KOPT-K1 (cell line): ENCODE results near the gene GPHN.
"Not testable (repeated sequence)": the region's sequence is repeated elsewhere in the genome, so short reads cannot be mapped to it uniquely, and the experiment has no call there.

Source experiments
- H3K27ac ChIP-seq: fragments of 200-600 bp; sonication (generic); 2 replicates; pipeline ENCODE4 v1.5.1; 2016; ENCODE audit warnings: antibody characterized with exemption, mild to moderate bottlenecking, low read depth, low read length; ENCODE audit not compliant: poor library complexity, severe bottlenecking
- H3K36me3 ChIP-seq: fragments of 200-600 bp; sonication (generic); 2 replicates; pipeline ENCODE4 v1.5.1; 2017; ENCODE audit warnings: antibody characterized with exemption, mild to moderate bottlenecking, low read length, moderate library complexity; ENCODE audit not compliant: insufficient read depth
- H3K9me3 ChIP-seq: fragments of 200-600 bp; sonication (generic); 2 replicates; pipeline ENCODE4 v1.5.1; 2017; ENCODE audit warnings: antibody characterized with exemption, low read length, mild to moderate bottlenecking; ENCODE audit not compliant: insufficient read depth, poor library complexity, severe bottlenecking

GPHN gene

DNA sequence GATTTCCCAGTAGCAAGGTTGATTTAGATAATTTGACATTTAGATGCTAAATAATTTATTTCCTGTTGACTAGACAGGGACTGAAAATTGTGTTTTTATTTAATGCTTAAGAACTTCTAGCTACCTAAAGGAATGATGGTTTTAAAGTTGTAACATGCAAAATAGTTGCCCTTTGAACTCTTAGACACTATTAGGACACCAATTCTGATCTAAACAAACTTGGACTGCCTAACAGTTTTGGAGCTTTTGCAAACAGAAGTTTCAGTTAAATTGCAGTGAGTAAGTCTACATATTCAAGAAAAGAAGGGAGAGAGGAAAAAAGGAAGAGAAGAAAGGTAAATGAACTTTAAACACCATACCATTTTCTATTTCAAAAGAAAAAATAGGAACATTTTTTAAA, 492.0 kb downstream of the GPHN start:
- Histone ChIP-seq H3K36me3 (no peaks in the 10 kb centered on the region), H3K9me3 (no peaks in the 10 kb centered on the region)

DNA sequence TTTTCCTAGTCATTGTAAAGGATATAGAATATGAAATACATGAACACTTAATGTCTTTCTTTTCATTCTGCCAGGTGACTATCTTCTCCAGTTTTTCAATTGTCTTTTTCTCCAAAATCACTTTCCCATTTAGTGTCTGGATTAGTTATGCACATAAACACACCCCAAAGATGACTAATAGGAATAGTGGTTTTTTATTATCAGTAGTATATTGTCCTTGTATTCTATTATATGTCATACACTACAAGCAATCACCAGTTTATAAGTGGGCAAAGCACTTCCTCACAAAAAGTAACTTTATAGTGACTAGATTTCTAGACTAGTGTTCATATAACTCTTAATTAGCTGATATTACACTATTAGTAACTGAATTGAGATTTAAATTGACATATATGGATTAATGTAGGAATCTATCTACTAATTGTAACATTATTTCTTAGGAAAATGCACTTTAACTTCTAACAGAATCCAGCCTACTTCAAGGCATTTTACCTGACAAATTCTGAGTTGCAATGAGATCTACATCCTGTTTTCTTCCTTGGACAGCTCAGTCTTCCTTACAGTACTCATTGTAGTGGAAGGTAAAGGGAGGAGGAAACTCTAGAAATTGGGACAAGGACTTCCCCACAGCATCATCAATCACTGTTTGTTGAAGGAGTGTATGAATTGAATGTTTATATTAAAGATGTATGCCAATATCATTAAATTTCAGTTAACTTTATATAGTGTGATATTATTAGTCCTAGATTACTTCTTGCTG, 495.2 kb downstream of the GPHN start:
- Histone ChIP-seq H3K27ac (no peak overlapping the region), H3K9me3 (no peaks in the 10 kb centered on the region)

More for the DNA sequence above, 492.0 kb downstream of the GPHN start:
- no peak overlapping the region for H3K27ac ChIP-seq

DNA sequence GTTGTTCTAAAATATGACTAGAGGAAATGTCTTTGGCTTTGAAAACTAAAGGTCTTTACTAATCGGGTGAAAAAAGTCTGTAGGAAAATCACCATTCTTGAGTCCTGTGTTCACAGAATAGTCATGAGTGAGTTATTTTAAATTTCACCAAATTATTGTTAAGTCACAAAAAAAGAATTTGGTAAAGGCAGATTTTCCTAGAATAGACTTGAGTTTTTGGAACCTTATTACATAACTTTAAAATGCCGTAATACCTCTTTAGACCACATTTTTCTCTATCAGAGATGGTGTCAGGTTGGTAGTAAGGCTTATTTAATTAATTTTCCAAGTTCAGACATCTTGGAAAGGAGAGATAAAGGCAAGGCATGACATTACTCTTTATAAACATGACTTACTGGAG, 496.6 kb downstream of the GPHN start:
- H3K36me3 ChIP-seq, result no peaks in the 10 kb centered on the region
- no peak overlapping the region for H3K27ac ChIP-seq
- no peaks in the 10 kb centered on the region for H3K9me3 ChIP-seq

More for the DNA sequence above, 495.2 kb downstream of the GPHN start:
- no peaks in the 10 kb centered on the region for H3K36me3 ChIP-seq

DNA sequence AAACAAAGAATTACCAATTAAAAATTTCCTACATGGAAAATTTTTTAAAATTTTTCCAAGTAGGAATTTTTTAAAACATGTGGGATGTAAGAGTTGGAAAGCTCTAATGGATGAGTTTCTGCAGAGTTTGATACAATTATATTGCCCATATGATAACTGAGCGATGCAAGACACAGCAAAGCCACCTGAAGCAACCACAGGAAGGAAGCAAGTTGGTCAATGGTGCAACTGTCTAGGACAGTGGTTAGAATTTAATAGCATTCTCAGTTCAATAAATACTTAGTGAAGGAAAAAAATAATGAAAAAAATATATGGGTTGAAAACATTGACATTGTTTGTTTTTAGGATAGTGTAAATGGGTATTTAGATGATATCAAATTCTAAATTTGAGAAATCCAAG, 502.7 kb downstream of the GPHN start:
- Histone ChIP-seq H3K27ac (no peak overlapping the region), H3K9me3 (no peaks in the 10 kb centered on the region), H3K36me3 (no peaks in the 10 kb centered on the region)

DNA sequence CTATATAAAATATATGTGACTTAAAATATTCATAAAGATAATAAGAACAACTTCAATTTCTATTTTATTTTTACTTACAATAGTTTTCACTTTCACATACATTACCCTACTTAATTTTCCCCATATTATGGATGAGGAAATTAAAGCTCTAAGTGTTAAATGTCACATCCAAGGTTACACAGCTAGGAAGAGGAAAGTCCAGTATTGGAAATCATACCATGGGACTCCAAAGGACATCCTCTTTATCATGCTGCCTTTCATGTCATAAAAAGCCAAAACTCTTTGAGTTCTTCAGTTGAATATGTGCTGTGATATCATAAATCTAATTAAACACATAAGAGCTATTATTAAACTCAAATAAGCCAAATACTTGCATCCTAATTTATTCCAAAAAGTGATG, 508.9 kb downstream of the GPHN start:
- no peaks in the 10 kb centered on the region for H3K36me3 ChIP-seq
- H3K9me3 ChIP-seq, result no peaks in the 10 kb centered on the region
- no peak overlapping the region for H3K27ac ChIP-seq

- Histone ChIP-seq H3K36me3 (no peaks in the 10 kb centered on the region), H3K9me3 (no peaks in the 10 kb centered on the region), H3K27ac (no peak overlapping the region)
Observed at GRCh38 chr14:67018720-67019119, 510.8 kb downstream of the GPHN start.

DNA sequence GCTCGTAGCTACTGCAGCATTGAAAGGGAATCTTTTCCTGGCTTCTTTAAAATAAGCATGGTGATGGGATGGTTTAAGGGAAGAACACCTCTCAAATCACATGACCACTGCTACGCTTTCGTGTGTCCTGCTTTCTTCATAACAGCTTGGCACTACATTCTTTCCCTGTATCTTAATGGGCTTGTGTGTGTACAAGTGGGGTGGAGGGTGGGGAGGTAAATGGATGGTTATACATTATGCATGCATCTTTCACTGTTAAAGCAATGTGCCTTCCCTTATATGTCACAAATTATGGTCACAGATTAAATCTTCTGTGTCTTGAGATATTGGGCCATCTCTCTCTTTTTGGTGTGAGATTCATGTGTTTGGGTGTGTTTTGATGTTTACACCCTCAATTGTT, 511.8 kb downstream of the GPHN start:
- Histone ChIP-seq H3K9me3 (peaks cover 3% of the 10 kb centered on the region), H3K36me3 (no peaks in the 10 kb centered on the region), H3K27ac (no peak overlapping the region)

GRCh38 chr14:67031920-67032774, 524.2 kb downstream of the GPHN start:
- H3K27ac ChIP-seq, result no peak overlapping the region
- no peaks in the 10 kb centered on the region for H3K36me3 ChIP-seq
- no peaks in the 10 kb centered on the region for H3K9me3 ChIP-seq

DNA sequence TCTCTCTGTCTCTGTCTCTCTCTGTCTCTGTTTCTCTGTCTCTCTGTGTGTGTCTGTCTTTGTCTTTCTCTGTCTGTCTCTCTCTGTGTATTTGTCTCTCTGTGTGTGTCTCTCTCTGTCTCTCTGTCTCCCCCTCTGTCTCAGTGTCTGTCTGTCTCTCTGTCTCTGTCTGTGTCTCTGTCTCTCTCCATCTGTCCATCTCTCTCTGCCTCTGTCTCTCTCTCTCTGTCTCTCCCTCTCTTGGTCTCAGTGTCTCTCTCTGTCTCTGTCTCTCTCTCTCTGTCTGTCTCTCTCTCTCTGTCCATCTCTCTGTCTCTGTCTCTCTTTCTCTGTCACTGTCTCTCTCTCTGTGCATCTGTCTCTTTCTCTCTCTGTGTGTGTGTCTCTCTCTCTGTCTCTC, 537.5 kb downstream of the GPHN start:
- no peaks in the 10 kb centered on the region for H3K9me3 ChIP-seq
- no peak overlapping the region for H3K27ac ChIP-seq
- H3K36me3 ChIP-seq, result no peaks in the 10 kb centered on the region

DNA sequence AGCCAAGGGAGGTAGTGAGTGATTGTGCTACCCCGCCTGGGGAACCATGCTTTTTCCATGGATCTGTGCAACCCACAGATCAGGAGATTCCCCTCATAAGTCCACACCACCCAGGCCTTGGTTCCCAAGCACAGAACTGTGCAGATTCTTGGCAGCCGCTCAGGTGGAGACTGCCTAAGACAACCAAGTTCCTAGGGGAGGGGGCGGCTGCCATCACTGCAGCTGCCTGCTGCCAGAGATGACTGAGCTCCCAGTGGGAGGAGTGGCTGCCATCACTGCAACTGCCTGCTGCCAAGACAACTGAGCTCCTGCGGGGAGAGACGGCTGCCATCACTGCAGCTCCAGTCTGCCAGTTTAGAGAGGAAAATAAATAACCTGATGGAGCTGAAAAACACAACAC, 542.9 kb downstream of the GPHN start:
- H3K9me3 ChIP-seq, result no peaks in the 10 kb centered on the region
- no peak overlapping the region for H3K27ac ChIP-seq

GRCh38 chr14:67056684-67057083, 548.7 kb downstream of the GPHN start:
- no peak overlapping the region for H3K27ac ChIP-seq
- H3K36me3 ChIP-seq, result no peaks in the 10 kb centered on the region
- no peaks in the 10 kb centered on the region for H3K9me3 ChIP-seq

More for the DNA sequence above, 542.9 kb downstream of the GPHN start:
- H3K36me3 ChIP-seq, result no peaks in the 10 kb centered on the region

DNA sequence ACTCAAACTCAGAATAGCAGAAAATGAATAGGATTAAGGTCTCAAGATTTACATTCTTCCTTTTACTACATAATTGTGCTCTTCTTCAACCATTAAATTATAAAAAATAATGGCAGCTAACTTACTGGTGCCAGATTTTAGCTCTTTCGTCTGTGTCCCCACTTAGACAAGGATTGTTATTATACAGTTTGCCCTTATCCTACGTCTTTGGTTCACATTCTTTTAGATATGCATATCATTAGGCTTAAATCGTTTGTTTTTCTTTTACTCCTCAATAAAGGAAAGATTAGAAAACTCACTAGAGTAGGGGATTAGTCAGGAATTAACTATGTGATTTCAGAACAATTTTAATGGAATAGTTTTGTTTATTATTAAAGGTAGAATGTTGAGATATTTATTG, 551.6 kb downstream of the GPHN start:
- Histone ChIP-seq H3K27ac (no peak overlapping the region), H3K36me3 (no peaks in the 10 kb centered on the region), H3K9me3 (no peaks in the 10 kb centered on the region)

DNA sequence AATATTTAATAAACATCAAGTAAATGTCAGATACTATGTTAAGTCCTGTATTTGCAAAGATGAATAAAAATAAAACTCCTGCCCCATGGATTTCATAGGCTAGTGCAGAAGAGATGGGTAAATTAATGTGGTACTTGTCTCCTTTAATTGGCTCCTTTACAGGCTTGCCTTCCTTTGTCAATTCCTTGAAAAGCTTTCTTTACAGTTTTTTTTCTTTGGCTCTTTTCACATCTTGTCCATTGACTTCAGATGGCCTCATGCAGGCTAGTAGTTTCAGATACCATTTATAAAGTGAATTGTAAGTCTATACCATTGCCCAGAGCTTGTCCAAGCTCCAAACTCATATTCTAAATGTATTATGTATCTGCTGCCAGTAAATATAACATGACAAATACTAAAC, 552.6 kb downstream of the GPHN start:
- no peaks in the 10 kb centered on the region for H3K36me3 ChIP-seq
- H3K27ac ChIP-seq, result no peak overlapping the region
- H3K9me3 ChIP-seq, result no peaks in the 10 kb centered on the region

- not testable (repeated sequence) for H3K36me3 ChIP-seq, H3K9me3 ChIP-seq, H3K27ac ChIP-seq
Observed at GRCh38 chr14:67067070-67067814, 559.3 kb downstream of the GPHN start.

GRCh38 chr14:67068251-67068650, 560.3 kb downstream of the GPHN start:
- no peaks in the 10 kb centered on the region for H3K36me3 ChIP-seq
- H3K9me3 ChIP-seq, result no peaks in the 10 kb centered on the region
- no peak overlapping the region for H3K27ac ChIP-seq
